DOHH2 (cell line): ENCODE data around the gene DDX5.

Source experiments
- H3F3A ChIP-seq: fragments of 200-600 bp; sonication (generic), shearing (Covaris generic); 2 replicates; pipeline ENCODE4 v1.6.0; 2016; ENCODE audit warnings: antibody characterized with exemption, mild to moderate bottlenecking; ENCODE audit not compliant: control insufficient read depth, insufficient read depth
- H3K27ac ChIP-seq: fragments of 200-600 bp; sonication (generic); 2 replicates; pipeline ENCODE4 v1.5.1; 2014; ENCODE audit warnings: low read depth, mild to moderate bottlenecking, low read length, moderate library complexity
- H3K27me3 ChIP-seq: fragments of 200-600 bp; sonication (generic); 2 replicates; pipeline ENCODE4 v1.6.1; 2014; ENCODE audit warnings: mild to moderate bottlenecking, low read length, mixed read lengths; ENCODE audit not compliant: control insufficient read depth
- H3K36me3 ChIP-seq: fragments of 200-600 bp; sonication (generic); 2 replicates; pipeline ENCODE4 v1.6.1; 2014; ENCODE audit warnings: mild to moderate bottlenecking, low read length, moderate library complexity, mixed read lengths; ENCODE audit not compliant: control insufficient read depth
- H3K4me1 ChIP-seq: fragments of 200-600 bp; sonication (generic); 2 replicates; pipeline ENCODE4 v1.6.1; 2014; ENCODE audit warnings: mild to moderate bottlenecking, low read length, mixed read lengths; ENCODE audit not compliant: control insufficient read depth
- H3K4me2 ChIP-seq: fragments of 200-600 bp; sonication (generic); 2 replicates; pipeline ENCODE4 v1.6.0; 2014; ENCODE audit warnings: mild to moderate bottlenecking, low read length, moderate library complexity
- H3K4me3 ChIP-seq: fragments of 200-600 bp; sonication (generic); 2 replicates; pipeline ENCODE4 v1.5.1; 2014; ENCODE audit warnings: mild to moderate bottlenecking, low read length, mixed read lengths
- H3K79me2 ChIP-seq: fragments of 200-600 bp; sonication (generic); 2 replicates; pipeline ENCODE4 v1.6.1; 2014; ENCODE audit warnings: mild to moderate bottlenecking, low read length, mixed read lengths; ENCODE audit not compliant: control insufficient read depth
- H3K9me2 ChIP-seq: fragments of 200-600 bp; sonication (generic); replicated peaks from 2 replicates; pipeline ENCODE4 v1.6.1; 2014; ENCODE audit warnings: mild to moderate bottlenecking, low read length, mixed read lengths; ENCODE audit not compliant: control insufficient read depth
- H3K9me3 ChIP-seq: fragments of 200-600 bp; sonication (generic); 2 replicates; pipeline ENCODE4 v1.6.1; 2014; ENCODE audit warnings: antibody characterized with exemption, low read length, mixed read lengths; ENCODE audit not compliant: control insufficient read depth, insufficient read depth
- H4K20me1 ChIP-seq: fragments of 200-600 bp; sonication (generic); 2 replicates; pipeline ENCODE4 v1.6.0; 2014; ENCODE audit warnings: low read depth, mild to moderate bottlenecking, antibody characterized with exemption, low read length, moderate library complexity; ENCODE audit not compliant: control insufficient read depth, insufficient read depth
- CTCF ChIP-seq: fragments of 200-600 bp; sonication (generic); IDR thresholded peaks from one replicate; pipeline ENCODE4 v1.5.1; 2014; ENCODE audit warnings: antibody characterized with exemption, mild to moderate bottlenecking, low read depth, low read length; ENCODE audit not compliant: poor library complexity, severe bottlenecking
- EZH2phosphoT487 ChIP-seq: fragments of 200-600 bp; sonication (generic); IDR thresholded peaks from 2 replicates; pipeline ENCODE4 v1.6.1; 2017; ENCODE audit warnings: borderline replicate concordance, mild to moderate bottlenecking, antibody characterized with exemption, low read length, moderate library complexity, mixed read lengths

Gene DDX5

GRCh38 chr17:64498308-64499203 lies 7.5 kb downstream of the DDX5 start:
- Histone ChIP-seq H3K9me2 (no peaks in the 10 kb centered on the region), H3K36me3 (peaks cover 77% of the 10 kb centered on the region), H3K4me2 (peak overlapping the region; percentile 64), H4K20me1 (peaks cover 28% of the 10 kb centered on the region), H3K79me2 (peaks cover 71% of the 10 kb centered on the region), H3K9me3 (no peaks in the 10 kb centered on the region), H3K27me3 (no peaks in the 10 kb centered on the region), H3K27ac (peak overlapping the region; percentile 80), H3K4me3 (peak overlapping the region; percentile 84), H3K4me1 (peaks cover 76% of the 10 kb centered on the region), H3F3A (peaks cover 73% of the 10 kb centered on the region)
- TF ChIP-seq CTCF (no peak), EZH2phosphoT487 (no peak)

GRCh38 chr17:64497565-64498035 lies 8.5 kb downstream of the DDX5 start:
- H4K20me1 ChIP-seq = peaks cover 19% of the 10 kb centered on the region; the same call in 1 of the 2 replicates
- TF ChIP-seq CTCF (peak; percentile 31), EZH2phosphoT487 (no peak)

GRCh38 chr17:64496786-64497564 lies 9.1 kb downstream of the DDX5 start, which contains the start of gene POLG2:
POLG2 (minus strand) TSS chr17:64497054; CDS start chr17:64496968, 86 bp downstream.
- H3K27me3 ChIP-seq = no peaks in the 10 kb centered on the region
- TF ChIP-seq CTCF (peak; percentile 83), EZH2phosphoT487 (no peak)
- peaks cover 62% of the 10 kb centered on the region for H3F3A ChIP-seq
- peaks cover 13% of the 10 kb centered on the region; the same call in 1 of the 2 replicates for H4K20me1 ChIP-seq
- H3K9me2 ChIP-seq = no peaks in the 10 kb centered on the region
- H3K79me2 ChIP-seq = peaks cover 69% of the 10 kb centered on the region
- peak within 1 kb of the TSS; percentile 64 for H3K4me2 ChIP-seq
- H3K27ac ChIP-seq = peak within 1 kb of the TSS; percentile 80
- H3K36me3 ChIP-seq = peaks cover 72% of the 10 kb centered on the region
- H3K4me3 ChIP-seq = peak within 1 kb of the TSS; percentile 84
- no peaks in the 10 kb centered on the region for H3K9me3 ChIP-seq
- peaks cover 65% of the 10 kb centered on the region for H3K4me1 ChIP-seq

More at GRCh38 chr17:64497565-64498035, 8.5 kb downstream of the DDX5 start:
- Histone ChIP-seq H3K9me2 (no peaks in the 10 kb centered on the region), H3K27me3 (no peaks in the 10 kb centered on the region), H3K4me2 (peak overlapping the region; percentile 64), H3K79me2 (peaks cover 71% of the 10 kb centered on the region), H3F3A (peaks cover 68% of the 10 kb centered on the region), H3K4me3 (peak overlapping the region; percentile 84), H3K4me1 (peaks cover 71% of the 10 kb centered on the region), H3K36me3 (peaks cover 74% of the 10 kb centered on the region), H3K9me3 (no peaks in the 10 kb centered on the region), H3K27ac (peak overlapping the region; percentile 80)
